HL-60/S4 treated with retinoic acid at 250 ng/mL for 4 days and 3 days (cell line): ENCODE measurements around the gene TMEM17.

ENCODE experiments used
- in situ Hi-C: fragments of 300-500 bp; cut with MboI; formaldehyde crosslinking; loops from 2 replicates; pipeline ENCODE4 v1.7.0; 2022; ENCODE audit warnings: low sequenced_read_pairs

Gene TMEM17

DNA sequence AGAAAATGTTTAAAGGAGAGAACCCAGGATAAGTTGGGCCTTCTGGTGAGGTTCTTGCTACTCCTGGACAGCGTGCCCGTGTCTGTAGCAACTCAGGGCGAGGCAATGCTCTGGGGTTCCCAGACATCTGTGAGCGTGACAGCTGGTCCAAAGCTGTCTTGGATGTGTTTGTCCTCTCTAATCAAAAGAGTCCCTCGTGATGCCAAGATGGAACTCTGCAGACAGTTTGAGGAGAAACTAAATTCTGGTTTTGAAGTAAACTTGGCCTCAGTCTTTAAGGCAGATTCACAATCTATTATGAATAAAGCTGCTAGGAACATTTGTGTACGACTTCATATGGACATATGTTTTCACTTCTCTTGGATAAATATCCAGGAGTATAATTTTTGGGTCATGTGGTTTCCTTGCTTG lies 47.3 kb downstream of the TMEM17 start:
- in situ Hi-C loops: loop anchor here (25.0 kb wide), 1 partner anchor 304 kb away; no protein-coding TSS in a partner anchor

DNA sequence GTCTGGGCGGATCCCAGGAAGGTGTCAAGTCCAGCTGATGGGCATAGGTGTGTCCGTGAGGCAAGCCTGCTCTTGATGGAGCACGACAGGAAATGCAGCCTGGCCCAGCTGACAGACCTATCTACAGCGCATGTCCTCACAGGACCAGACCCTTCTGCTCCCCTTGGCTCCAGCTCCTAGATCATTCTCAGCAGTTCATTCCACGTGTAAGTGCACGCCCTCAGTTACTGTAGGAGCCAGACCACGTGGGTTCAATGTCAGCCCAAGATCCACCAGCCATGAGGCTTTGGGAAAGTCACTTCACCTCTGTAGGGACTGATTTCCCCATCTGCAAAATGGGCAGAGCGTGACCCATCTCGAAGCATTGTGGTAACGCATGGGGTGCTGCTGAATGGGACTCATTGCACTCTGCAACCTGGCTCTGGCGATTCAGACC lies 47.8 kb downstream of the TMEM17 start:
- in situ Hi-C loops: loop anchor here (25.0 kb wide), 1 partner anchor 304 kb away; no protein-coding TSS in a partner anchor

DNA sequence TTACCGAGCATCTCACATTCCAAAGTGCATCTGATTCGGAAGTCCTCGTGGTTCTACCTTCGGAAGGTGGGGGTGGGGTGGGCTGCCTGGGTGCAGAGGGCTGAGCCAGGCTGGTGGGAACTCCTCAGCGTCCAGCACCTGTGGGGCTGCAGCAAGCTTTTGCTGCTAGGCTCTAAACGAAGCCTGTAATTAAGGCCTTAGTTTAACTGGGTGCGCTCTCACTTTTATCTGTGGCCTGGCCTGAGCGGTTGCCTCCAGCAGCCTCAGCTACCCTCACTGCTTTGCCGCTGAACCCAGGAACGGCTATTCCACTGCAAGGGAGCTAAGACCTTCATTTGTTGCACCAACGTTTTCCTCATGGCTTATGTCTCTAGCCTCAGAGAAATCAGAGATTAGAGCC lies 48.4 kb downstream of the TMEM17 start:
- in situ Hi-C loops: loop anchor here (25.0 kb wide), 1 partner anchor 305 kb away; no protein-coding TSS in a partner anchor

DNA sequence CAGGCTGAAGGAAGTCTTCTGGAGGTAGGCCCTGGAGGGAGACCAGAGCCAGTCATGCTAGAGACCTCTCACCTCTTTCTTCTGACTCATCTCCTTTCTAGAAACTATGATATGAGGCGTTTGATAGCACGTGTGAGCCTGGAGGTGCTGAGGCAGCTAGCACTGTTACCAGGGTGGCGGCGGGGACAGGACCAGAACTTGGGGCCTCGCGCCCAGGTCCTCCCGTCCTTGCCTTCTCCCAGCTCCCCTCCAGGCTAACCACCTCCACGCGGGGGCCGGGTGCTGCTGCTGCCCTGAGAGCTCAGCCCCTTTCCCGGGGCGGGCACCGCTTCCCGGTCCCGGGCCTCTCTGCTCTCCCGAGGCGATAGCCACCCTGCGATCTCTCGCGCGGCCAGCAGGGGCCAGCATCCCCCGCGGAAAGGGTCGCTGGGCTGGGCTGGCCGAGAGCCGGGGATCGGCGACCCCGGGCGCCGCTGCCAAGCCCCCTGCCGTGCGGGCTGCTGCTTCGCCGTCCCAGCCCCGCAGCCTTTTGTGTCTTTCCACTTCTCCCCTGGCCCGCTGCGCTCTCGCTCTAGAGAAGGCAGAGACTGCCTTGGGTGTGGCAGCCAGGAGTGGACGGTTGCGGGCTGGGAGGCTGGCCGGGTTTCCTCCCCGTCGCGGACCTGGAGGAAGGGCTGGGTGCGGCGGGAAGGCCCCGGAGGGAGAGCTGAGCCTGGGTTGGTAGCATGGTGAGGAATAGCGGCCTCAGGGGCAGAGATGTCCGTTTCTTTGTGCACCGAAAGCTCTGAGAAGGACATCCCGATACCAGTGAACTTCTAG lies 49.1 kb downstream of the TMEM17 start:
- in situ Hi-C loops: loop anchor here (25.0 kb wide), 1 partner anchor 305 kb away; no protein-coding TSS in a partner anchor

DNA sequence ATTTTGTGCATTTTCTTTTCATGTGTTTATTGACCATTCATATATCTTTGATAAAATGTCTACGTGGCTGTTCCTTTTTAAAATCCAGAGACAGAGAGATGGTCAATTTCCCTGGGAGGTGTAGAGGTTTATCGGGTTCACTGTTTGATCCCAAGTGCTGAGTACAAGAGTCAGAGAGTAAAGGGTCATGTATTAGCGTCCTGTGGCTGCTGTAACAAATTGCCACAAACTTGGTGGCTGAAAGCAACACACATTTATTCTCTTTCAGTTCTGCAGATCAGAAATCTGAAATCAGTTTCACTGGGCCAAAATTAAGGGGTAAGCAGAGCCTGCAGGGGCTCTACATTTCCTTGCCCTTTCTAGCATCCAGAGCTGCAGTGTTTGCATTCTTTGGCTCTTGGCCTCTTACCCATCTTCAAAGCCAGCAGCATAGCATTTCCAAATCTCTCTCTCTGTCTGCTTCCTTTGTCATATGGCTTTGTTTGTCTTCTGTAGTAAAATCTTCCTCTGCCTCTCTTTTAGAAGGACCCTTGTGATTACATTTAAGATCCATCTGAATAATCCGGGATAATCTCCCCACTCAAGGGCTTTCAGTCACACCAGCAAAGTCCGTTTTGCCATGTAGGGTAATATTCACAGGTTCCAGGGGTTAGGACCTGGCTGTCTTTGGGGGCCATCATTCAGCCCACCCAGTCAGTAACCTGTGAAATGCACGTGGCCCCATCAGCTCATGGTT lies 49.9 kb downstream of the TMEM17 start:
- in situ Hi-C loops: loop anchor here (25.0 kb wide), 1 partner anchor 306 kb away; no protein-coding TSS in a partner anchor

GRCh38 chr2:62453955-62454354 lies 52.0 kb downstream of the TMEM17 start:
- in situ Hi-C loops: loop anchor here (25.0 kb wide), 1 partner anchor 308 kb away; no protein-coding TSS in a partner anchor

GRCh38 chr2:62452701-62453454 lies 53.1 kb downstream of the TMEM17 start:
- in situ Hi-C loops: loop anchor here (25.0 kb wide), 1 partner anchor 309 kb away; no protein-coding TSS in a partner anchor

- in situ Hi-C loops: loop anchor here (25.0 kb wide), 1 partner anchor 312 kb away; no protein-coding TSS in a partner anchor
Measured at GRCh38 chr2:62450716-62451191, 55.2 kb downstream of the TMEM17 start.
